Upper lobe of right lung (tissue), 1 donor: ENCODE measurements around the gene CYP24A1. TPM values are rescaled to one million over a fixed set of nuclear protein-coding genes. Genes with fewer than 3 reads are reported as not detected.

Experiments used
- ATAC-seq: fragments of 200-7000 bp; cut with Tn5 transposase; one replicate; pipeline ENCODE4 v1.9.1; 2020; ENCODE audit warnings: mild to moderate bottlenecking, moderate library complexity
- DNase-seq: peaks from one replicate; pipeline ENCODE4 v3.0.0-alpha.2; 2020
- H3K27ac ChIP-seq: fragments of 200-600 bp; one replicate; pipeline ENCODE4 v1.8.0; 2022
- H3K27me3 ChIP-seq: fragments of 200-600 bp; one replicate; pipeline ENCODE4 v1.8.0; 2022; ENCODE audit warnings: mild to moderate bottlenecking
- H3K36me3 ChIP-seq: fragments of 200-600 bp; one replicate; pipeline ENCODE4 v1.8.0; 2022
- H3K4me1 ChIP-seq: fragments of 200-600 bp; one replicate; pipeline ENCODE4 v1.8.0; 2022
- H3K4me3 ChIP-seq: fragments of 200-600 bp; one replicate; pipeline ENCODE4 v1.8.0; 2022; ENCODE audit warnings: mild to moderate bottlenecking
- H3K9me3 ChIP-seq: fragments of 200-600 bp; one replicate; pipeline ENCODE4 v1.8.0; 2022
- intact Hi-C: fragments of 100-400 bp; cut with DNase I; formaldehyde crosslinking; loops from one replicate; pipeline ENCODE4 v1.11.0; 2022
- total RNA-seq: library from RNA; stranded (reverse); fragmentation: NEBNext Ultra II Directional; extraction: Animal tissue kit (Norgen Biotek cat#: 25700); gene quantifications from one replicate; pipeline ENCODE4 v1.2.1, GENCODE V29; 2021
- TF ChIP-seq, protein P1 (sequence below): fragments of 200-600 bp; IDR thresholded peaks from one replicate; pipeline ENCODE4 v1.8.0; 2022; ENCODE audit warnings: antibody characterized with exemption
- donor health status: DM: no; HTN: yes; CAD: no; lungs with severe emphysema.

CYP24A1 gene
- total RNA-seq, 1 donor from 2014 or later = 0.17 TPM

DNA sequence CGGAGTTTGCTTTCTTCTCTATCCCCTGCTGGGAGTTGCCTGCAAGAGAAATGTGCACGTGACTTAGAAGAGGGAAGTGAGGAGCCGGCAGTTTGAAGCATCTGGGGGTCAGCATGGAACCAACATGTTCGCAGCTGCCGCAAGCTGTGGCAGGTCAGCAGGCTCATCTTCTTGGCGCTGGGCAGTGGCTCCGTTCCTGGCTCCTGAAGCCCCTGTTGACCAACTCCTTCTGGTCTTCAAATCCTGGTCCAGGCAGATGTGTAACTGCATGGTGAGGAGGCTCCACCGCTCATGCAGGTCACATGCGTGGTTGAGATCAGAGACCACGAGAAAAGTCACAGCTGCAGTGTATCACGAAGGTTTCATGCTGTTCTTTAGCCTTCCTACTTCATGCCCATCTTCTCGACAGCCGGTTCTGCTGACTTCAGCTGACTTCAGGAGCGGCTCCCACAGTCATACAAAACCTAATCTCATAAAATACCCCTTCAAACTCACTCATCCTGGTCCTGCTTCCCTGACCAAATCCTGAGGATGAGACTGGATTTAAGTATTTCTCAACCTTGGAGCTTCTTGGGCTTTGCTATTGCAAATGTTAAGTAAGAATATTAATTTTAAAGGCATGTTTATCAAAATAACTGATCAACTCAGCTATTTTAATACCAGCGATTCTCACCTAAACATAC is 58.5 kb downstream of the CYP24A1 start:
- no peaks in the 10 kb centered on the region for H3K4me1 ChIP-seq
- peak; percentile 47 for ATAC-seq
- H3K36me3 ChIP-seq = no peaks in the 10 kb centered on the region
- DNase-seq = no peak
- no peak overlapping the region for H3K4me3 ChIP-seq
- intact Hi-C loops = no loop called here
- TF ChIP-seq, protein P1, sequence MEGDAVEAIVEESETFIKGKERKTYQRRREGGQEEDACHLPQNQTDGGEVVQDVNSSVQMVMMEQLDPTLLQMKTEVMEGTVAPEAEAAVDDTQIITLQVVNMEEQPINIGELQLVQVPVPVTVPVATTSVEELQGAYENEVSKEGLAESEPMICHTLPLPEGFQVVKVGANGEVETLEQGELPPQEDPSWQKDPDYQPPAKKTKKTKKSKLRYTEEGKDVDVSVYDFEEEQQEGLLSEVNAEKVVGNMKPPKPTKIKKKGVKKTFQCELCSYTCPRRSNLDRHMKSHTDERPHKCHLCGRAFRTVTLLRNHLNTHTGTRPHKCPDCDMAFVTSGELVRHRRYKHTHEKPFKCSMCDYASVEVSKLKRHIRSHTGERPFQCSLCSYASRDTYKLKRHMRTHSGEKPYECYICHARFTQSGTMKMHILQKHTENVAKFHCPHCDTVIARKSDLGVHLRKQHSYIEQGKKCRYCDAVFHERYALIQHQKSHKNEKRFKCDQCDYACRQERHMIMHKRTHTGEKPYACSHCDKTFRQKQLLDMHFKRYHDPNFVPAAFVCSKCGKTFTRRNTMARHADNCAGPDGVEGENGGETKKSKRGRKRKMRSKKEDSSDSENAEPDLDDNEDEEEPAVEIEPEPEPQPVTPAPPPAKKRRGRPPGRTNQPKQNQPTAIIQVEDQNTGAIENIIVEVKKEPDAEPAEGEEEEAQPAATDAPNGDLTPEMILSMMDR = no peak
- H3K27me3 ChIP-seq = no peaks in the 10 kb centered on the region
- peak overlapping the region; percentile 42 for H3K27ac ChIP-seq
- H3K9me3 ChIP-seq = no peaks in the 10 kb centered on the region

DNA sequence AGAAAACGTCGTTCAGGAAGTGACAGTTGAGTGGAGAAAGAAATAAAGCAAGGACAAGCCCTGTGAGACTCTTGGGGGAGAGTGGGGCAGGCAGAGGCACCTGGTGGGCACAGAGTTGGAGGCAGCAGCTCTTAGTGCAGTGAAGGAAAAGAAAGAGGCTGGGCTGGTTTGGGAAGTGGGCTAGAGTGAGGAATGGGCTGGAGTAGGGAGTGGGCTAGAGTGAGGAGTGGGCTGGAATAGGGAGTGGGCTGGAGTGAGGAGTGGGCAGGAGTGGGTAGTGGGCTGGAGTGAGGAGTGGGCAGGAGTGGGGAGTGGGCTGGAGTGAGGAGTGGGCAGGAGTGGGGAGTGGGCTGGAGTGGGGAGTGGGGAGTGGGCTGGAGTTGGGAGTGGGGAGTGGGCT is 59.7 kb downstream of the CYP24A1 start:
- no peak overlapping the region for H3K4me3 ChIP-seq
- ATAC-seq (no peak), DNase-seq (no peak)
- no peaks in the 10 kb centered on the region for H3K9me3 ChIP-seq
- no peaks in the 10 kb centered on the region for H3K4me1 ChIP-seq
- intact Hi-C loops = no loop called here
- TF ChIP-seq, protein P1 = no peak
- no peaks in the 10 kb centered on the region for H3K27me3 ChIP-seq
- no peaks in the 10 kb centered on the region for H3K36me3 ChIP-seq
- no peak overlapping the region for H3K27ac ChIP-seq

DNA sequence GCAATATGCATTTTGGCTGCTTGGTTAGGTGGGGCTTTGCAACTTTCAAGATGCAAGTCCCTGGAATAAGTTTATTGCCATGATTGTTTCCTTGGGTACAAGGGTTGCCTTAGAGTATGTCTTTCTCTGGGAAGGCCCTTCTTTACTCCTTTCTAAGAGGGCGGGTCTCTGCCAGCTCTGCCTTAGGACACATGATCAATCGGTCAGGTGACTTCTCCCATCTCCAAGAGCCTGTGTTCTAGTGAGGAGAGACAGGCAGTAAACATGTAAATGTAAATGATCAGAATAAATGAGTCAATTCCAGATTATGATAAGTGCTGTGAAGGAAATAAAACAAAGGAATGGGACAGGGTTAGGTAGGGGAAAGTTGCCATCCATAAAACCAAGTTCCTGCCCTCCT is 60.2 kb downstream of the CYP24A1 start:
- no peaks in the 10 kb centered on the region for H3K9me3 ChIP-seq
- intact Hi-C loops = no loop called here
- ATAC-seq = no peak
- no peaks in the 10 kb centered on the region for H3K36me3 ChIP-seq
- DNase-seq = no peak
- H3K4me3 ChIP-seq = no peak overlapping the region
- TF ChIP-seq, protein P1 = no peak
- no peaks in the 10 kb centered on the region for H3K27me3 ChIP-seq
- no peaks in the 10 kb centered on the region for H3K4me1 ChIP-seq
- no peak overlapping the region for H3K27ac ChIP-seq

DNA sequence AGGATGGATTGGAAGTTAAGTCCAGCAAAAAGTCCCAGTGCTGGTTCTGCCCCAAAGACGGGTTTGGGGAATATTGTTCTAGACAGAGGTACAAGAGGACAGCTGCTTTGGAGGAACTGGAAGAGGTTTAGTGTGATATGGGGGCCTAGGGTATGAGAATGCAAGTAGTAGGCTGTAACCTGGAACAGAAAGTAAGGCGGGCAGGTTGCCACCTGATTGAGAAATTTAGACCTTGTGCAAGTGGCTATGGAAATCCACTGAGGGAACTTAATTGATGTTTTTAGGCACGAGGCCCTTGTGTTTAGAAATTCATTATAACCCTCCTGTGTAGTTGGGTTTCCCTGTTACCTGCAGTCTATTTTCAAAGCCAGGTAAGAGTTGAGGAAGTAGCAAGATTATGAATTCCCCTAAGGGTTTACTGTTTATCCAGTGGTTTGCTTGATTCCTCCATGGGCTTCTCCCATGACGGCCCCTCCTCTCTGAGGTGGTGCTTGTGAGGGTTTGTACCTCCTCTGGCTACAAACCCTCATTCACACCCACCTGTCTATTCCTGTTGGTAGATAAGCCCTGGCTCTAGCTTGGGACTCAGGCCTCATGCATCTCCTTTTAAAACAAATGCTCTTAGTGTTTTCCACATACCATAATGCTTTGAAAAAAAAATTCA is 61.4 kb downstream of the CYP24A1 start:
- Histone ChIP-seq H3K9me3 (no peaks in the 10 kb centered on the region), H3K4me1 (no peaks in the 10 kb centered on the region), H3K4me3 (no peak overlapping the region), H3K27ac (no peak overlapping the region), H3K36me3 (no peaks in the 10 kb centered on the region), H3K27me3 (no peaks in the 10 kb centered on the region)
- TF ChIP-seq, protein P1 = no peak
- intact Hi-C loops = no loop called here
- peak; percentile 40 for ATAC-seq
- no peak for DNase-seq

DNA sequence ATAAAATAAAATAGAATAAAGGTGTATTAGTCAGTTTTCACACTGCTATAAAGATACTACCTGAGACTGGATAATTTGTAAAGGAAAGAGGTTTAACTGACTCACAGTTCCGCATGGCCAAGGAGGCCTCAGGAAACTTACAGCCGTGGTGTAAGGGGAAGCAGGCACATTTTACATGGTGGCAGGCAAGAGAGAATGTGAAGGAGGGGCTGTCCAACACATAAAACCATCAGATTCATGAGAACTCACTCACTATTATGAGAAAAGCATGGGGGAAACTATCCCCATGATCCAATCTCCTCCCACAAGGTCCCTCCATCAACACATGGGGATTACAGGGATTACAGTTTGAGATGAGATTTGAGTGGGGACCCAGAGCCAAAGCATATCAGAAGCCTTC is 62.3 kb downstream of the CYP24A1 start:
- no peak overlapping the region for H3K27ac ChIP-seq
- H3K36me3 ChIP-seq = no peaks in the 10 kb centered on the region
- H3K4me1 ChIP-seq = no peaks in the 10 kb centered on the region
- no peaks in the 10 kb centered on the region for H3K27me3 ChIP-seq
- intact Hi-C loops = no loop called here
- no peak for ATAC-seq
- H3K4me3 ChIP-seq = no peak overlapping the region
- TF ChIP-seq, protein P1 = no peak
- DNase-seq = no peak
- no peaks in the 10 kb centered on the region for H3K9me3 ChIP-seq
